RPMI7951 (cell line): ENCODE data around the gene YPEL4. TPM values are rescaled to one million over a fixed set of nuclear protein-coding genes. Genes with fewer than 3 reads are reported as not detected.

Source experiments
- DNase-seq: peaks from one replicate; pipeline ENCODE4 v3.0.0-alpha.2; 2012; ENCODE audit warnings: low read depth
- total RNA-seq: library from RNA; depleted of rRNA; stranded (reverse); fragments of >200 nt; shearing (Covaris generic); gene quantifications from 2 replicates; pipeline ENCODE4 v1.2.3, GENCODE V29; 2014

YPEL4 gene
- total RNA-seq, 1 experiment from 2014 or later: 1.1 TPM

- no peak for DNase-seq
These were observed 16.2 kb downstream of the YPEL4 start for GRCh38 chr11:57633394-57634070.

DNA sequence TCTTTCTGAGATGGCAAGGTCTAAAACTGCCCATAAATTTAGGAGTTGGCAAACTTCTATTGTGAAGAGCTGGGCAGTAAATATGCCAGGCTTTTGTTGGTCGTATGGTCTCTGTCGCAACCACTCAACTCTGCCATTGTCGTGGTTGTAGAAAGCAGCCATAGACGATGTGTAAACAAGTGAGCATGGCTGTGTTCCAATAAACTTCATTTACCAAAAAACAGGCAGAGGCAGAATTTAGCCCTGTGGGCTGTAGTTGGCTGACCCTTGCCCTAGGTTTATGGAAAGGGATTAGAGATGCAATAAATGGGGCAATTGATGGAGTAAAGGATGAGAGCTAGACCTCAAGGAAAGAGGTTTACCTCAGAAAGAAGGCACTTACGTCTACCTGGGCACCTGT, 17.6 kb downstream of the YPEL4 start:
- no peak for DNase-seq

DNA sequence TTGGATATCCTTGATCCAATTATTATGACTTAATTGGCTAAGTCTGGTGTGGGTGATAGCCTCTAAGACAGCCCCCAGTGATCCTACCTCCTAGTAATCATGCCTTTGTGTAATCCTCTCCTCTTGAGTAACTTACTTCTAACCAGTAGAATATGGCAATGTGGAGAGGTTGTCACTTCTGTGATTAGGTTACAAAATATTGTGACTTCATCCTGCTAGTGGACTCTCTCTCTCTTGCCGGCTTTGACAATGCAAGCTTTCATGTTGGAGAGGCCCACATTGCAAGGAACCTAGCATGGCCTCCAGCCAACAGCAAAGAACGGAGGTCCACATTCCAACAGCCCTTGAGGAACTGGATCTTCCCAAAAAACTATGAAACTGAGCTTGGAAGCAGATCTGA, 19.5 kb downstream of the YPEL4 start:
- DNase-seq: no peak

DNA sequence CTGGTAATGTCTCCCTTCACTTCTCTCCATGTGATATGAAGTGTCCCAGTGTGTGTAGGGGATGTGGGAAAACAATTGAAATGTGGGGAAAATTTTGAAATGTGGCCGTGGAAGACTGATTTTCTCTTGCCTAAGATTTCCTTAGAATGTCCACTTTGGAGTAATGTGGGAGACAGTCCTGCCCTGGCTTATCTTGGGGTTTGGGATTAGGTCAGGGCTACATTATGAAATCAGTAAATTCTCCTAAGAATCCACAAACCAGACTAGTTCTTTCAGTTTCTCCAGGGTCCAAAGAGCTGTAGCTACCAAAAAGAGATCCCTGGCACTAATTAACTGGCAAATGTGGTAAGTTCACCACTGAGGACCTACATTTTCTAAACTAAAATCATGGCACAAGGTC, 22.8 kb downstream of the YPEL4 start:
- no peak for DNase-seq

DNA sequence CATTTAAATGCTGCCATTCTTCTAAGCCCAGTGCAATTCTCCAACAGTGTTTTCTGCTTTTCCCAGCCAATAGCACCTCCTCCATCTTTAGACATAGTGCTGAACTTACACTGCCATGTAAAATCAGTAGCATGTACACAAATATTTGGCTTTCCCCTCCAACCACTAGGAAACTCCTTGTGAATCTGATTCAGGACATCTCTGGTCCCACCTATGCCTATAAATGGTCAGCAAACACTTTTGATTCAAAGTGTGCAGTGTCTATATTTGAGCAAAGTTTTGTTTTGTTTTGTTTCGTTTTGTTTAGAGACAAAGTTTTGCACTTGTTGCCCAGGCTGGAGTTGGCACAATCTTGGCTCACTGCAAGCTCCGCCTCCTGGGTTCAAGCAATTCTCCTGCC, 24.8 kb downstream of the YPEL4 start:
- no peak for DNase-seq

- no peak for DNase-seq
These were observed 27.4 kb downstream of the YPEL4 start for GRCh38 chr11:57622263-57622662.

DNA sequence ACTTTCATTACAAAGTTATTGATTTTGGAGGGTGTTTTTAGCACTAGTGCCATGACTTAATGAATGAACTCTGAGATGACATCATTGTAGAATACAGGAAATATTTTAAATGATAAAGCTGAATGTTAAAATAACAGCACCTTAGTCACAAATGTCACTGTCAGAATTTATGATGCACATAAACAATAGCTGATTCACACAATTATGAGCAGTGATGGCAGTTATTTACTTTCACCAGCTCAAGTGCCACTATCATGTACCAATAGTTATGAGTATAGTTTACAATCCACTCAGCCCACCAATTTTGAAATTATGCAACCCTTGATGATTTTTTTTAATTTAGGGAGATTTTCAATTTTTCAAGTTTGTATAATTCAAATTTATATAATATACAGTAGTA, 29.2 kb downstream of the YPEL4 start:
- DNase-seq: no peak

- DNase-seq: no peak
These were observed 30.4 kb downstream of the YPEL4 start for GRCh38 chr11:57619331-57619730.

GRCh38 chr11:57618438-57618837, 31.3 kb downstream of the YPEL4 start:
- no peak for DNase-seq

DNA sequence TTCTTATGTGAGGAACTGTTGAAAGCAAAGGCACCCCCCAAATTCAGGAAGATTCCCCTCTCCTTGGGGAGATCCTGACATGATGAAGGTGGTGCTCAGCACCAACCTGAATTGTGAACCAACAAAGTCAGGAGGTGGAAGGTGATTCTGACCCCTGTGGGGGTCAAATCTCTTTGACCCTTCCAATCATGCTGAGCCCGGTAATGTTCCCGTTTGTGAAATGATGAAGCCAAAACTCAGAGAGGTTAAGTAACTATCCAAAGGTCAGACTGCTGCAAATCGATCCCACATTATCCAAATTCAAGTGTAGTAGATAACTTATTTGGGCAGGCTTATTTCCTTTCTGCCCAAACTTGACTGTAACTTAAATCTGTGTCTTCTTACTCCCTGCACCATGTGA, 33.1 kb downstream of the YPEL4 start:
- DNase-seq: no peak

- no peak for DNase-seq
These were observed 34.4 kb downstream of the YPEL4 start for GRCh38 chr11:57615308-57615707.

DNA sequence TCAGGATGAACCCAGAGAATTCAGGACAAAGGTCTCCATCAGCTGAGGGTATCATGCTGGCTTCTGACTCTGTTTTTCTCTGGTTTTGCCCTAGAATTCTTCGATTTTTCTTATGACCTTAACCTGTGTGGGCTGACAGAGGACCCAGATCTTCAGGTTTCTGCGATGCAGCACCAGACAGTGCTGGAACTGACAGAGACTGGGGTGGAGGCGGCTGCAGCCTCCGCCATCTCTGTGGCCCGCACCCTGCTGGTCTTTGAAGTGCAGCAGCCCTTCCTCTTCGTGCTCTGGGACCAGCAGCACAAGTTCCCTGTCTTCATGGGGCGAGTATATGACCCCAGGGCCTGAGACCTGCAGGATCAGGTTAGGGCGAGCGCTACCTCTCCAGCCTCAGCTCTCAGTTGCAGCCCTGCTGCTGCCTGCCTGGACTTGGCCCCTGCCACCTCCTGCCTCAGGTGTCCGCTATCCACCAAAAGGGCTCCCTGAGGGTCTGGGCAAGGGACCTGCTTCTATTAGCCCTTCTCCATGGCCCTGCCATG, 35.4 kb downstream of the YPEL4 start:
- DNase-seq: no peak

DNA sequence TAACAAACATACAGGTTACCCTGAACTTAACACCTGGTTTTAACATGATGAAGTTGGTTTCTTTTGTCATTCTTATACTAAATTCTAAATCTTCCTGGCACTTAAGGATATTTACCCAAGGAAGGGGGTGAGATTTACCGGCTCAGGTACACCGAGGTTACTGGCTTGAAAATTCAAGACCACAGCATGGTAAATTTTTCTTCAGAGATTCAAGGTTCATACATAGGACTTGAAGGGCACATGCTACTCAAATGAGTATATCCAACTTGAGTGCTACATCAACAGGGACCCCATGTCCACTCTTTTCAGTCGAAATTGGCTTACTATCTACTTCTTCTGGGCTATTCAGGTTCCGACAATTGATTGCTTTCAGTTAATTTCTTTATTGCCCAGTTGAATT, 39.5 kb downstream of the YPEL4 start:
- no peak for DNase-seq

DNA sequence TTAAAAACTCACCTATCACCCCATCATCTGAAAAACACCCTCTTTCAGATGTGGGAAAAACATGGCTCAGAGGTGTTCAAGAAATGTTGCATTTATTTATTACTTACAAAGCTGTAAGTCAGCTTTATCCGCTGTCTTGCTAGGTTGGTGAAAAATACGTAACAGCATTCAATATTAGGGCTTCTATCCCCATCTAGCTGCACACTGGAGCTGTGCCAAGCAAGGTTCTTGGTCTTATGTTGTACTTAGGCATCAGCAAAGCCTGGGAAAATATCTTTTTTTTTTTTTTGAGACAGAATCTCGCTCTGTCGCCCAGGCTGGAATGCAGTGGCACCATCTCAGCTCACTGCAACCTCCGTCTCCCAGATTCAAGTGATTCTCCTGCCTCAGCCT, 44.7 kb downstream of the YPEL4 start:
- DNase-seq: no peak

DNA sequence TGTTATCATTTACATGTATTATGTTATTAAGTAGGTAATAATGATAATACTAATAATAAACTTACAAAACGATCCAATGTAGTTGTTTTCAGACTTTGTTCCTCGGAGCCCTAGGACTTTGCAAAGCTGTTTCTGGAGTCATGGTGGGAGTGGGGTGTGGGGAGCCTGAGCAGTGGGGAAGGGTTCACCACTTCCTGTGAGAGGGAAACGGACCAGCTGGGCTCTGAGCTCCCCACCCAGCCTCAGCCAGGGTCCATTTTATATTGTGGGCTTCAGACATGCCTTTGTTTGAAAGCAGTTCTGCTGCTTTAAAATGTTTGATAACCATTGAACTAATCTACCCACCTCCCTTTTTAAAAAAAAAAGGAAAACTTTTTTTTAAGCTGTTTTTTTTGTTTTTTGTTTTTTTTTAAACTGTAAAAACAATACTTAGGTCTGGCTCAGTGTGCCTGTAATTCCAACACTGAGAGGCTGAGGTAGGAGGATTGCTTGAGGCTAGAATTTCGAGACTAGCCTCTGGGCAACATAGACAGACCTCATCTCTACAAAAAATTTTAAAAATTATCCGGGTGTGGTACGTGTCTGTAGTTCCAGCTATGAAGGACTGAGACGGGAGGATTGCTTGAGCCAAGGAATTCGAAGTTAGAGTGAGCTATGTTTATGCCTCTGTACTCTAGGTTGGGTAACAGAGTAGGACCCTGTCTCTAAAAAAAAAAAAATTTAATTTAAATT, 45.2 kb downstream of the YPEL4 start:
- peak; percentile 8 for DNase-seq

DNA sequence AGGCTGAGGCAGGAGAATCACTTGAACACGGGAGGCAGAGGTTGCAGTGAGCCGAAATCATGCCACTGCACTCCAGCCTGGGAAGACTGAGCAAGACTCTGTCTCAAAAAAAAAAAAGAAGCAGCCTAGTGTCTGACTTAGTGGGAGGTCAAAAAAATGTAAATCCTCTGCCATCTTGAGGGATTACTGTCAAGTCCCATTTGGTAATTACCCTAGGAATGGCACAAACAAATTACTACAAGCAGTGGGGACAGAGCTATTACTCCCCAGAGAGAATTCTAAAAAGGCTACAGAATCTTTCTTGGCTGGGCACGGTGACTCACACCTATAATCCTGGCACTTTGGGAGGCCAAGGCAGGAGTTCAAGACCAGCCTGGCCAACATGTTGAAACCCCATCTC, 48.4 kb downstream of the YPEL4 start:
- no peak for DNase-seq

- DNase-seq: no peak
These were observed 50.3 kb downstream of the YPEL4 start for GRCh38 chr11:57599381-57599780.

- no peak for DNase-seq
These were observed 50.9 kb downstream of the YPEL4 start for GRCh38 chr11:57598831-57599155.

- peak; percentile 5 for DNase-seq
These were observed 51.5 kb downstream of the YPEL4 start for GRCh38 chr11:57597916-57598830.

DNA sequence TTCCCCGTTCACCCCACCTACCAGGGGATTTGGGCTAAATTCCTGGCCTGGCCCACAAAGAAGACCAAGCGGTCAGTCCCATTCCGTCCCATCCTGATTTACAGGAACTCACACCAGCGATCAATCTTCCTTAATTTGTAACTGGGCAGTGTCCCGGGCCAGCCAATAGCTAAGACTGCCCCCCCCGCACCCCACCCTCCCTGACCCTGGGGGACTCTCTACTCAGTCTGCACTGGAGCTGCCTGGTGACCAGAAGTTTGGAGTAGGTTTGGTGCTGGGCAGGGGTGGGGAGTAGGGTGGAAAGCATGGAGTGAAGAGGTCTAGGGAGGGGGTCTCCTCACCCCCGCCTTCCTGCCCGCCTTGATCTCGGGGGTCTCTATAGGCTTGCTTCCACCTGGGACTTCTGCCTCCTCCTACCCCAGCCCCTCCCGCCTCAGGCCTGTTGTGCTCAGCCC, 52.2 kb downstream of the YPEL4 start, which contains the start of gene SERPING1:
TSS of gene SERPING1 (plus strand) at position 225 of the 455 bp plus-strand sequence. CDS start 586 bp downstream, outside the sequence.
- no peak for DNase-seq

GRCh38 chr11:57596266-57596885, 53.3 kb downstream of the YPEL4 start:
- DNase-seq: no peak
